K562 (cell line): ENCODE data around the gene ZNF574. TPM values are rescaled to one million over a fixed set of nuclear protein-coding genes. Genes with fewer than 3 reads are reported as not detected.

ENCODE experiments used
- ATAC-seq: fragments of 200-7000 bp; cut with Tn5 transposase; 3 replicates; pipeline ENCODE4 v1.9.1; 2020; ENCODE audit warnings: moderate library complexity
- BruUV-seq: library from RNA; stranded (reverse); fragments of 400-500 nt; replicated peaks from 2 replicates; lab custom pipeline; 2021; lab: Mats Ljungman, UMichigan
- CTCF ChIA-PET: fragments of 300-600 bp; formaldehyde crosslinking; extraction: SDS; loops from one replicate; lab custom pipeline; 2021; ENCODE audit warnings: low intra/inter-chr PET ratio; lab: Yijun Ruan, JAX
- POLR2A ChIA-PET: fragments of 300-600, 350-650 bp; sonication (Branson Sonifier 250); formaldehyde crosslinking; extraction: SDS; loops from one replicate; lab custom pipeline; 2021; ENCODE audit warnings: antibody characterized with exemption, inconsistent platforms; lab: Yijun Ruan, JAX
- DNase-seq, 4 experiments: peaks; one replicate each; pipeline versions ENCODE4 v3.0.0 to v3.0.0-alpha.2; 2011 to 2018; ENCODE audit warnings: low spot score in 3 of 4, mixed read lengths in 3 of 4; ENCODE audit errors: extremely low read depth in 1 of 4
- FAIRE-seq: peaks from 2 replicates; lab custom pipeline; 2011; peaks lifted over from hg19 to GRCh38; lab: Jason Lieb, UNC
- H2AFZ ChIP-seq: 2 replicates; pipeline ENCODE4 v1.6.0; 2011; ENCODE audit warnings: low read depth, low read length, control low read depth, inconsistent platforms
- H3K27ac ChIP-seq: fragments of 200-600 bp; 3 replicates; pipeline ENCODE4 v1.8.0; 2011; ENCODE audit warnings: low read depth, mild to moderate bottlenecking, control low read depth, inconsistent platforms, low read length, moderate library complexity, mixed read lengths; ENCODE audit errors: extremely low read depth
- H3K27me3 ChIP-seq, 2 experiments: fragments of 300-600 bp in 1 of 2; 2 replicates in 1 of 2; 3 replicates in 1 of 2; pipeline versions ENCODE4 v1.6.0 to v1.8.0; 2011; ENCODE audit warnings: inconsistent platforms in 2 of 2, low read length in 2 of 2, mild to moderate bottlenecking in 1 of 2, mixed read lengths in 1 of 2, moderate library complexity in 1 of 2; ENCODE audit not compliant: control insufficient read depth in 2 of 2, insufficient read depth in 2 of 2
- H3K36me3 ChIP-seq: fragments of 300-600 bp; 3 replicates; pipeline ENCODE4 v1.8.0; 2011; ENCODE audit warnings: mild to moderate bottlenecking, low read length, inconsistent platforms; ENCODE audit not compliant: control insufficient read depth, insufficient read depth
- H3K4me1 ChIP-seq, 2 experiments: fragments of 200-600 bp in 1 of 2; replicated peaks in 1 of 2; 2 replicates in 1 of 2; 3 replicates in 1 of 2; pipeline versions ENCODE4 v1.5.1 to v1.8.0; 2011; ENCODE audit warnings: inconsistent platforms in 2 of 2, low read length in 2 of 2, mild to moderate bottlenecking in 1 of 2, mixed read lengths in 1 of 2, moderate library complexity in 1 of 2; ENCODE audit not compliant: control insufficient read depth in 2 of 2, insufficient read depth in 2 of 2
- H3K4me2 ChIP-seq: 2 replicates; pipeline ENCODE4 v1.6.1; 2011; ENCODE audit warnings: low read length, control low read depth, inconsistent platforms, mixed read lengths; ENCODE audit not compliant: insufficient read depth
- H3K4me3 ChIP-seq: fragments of 200-600 bp; sonication (generic), shearing (Covaris generic); 2 replicates; pipeline ENCODE4 v1.5.1; 2016; ENCODE audit warnings: control low read depth, inconsistent platforms
- H3K79me2 ChIP-seq: fragments of 200-600 bp; 3 replicates; pipeline ENCODE4 v1.8.0; 2011; ENCODE audit warnings: low read length, inconsistent platforms; ENCODE audit not compliant: control insufficient read depth, insufficient read depth
- H3K9ac ChIP-seq, 2 experiments: 2 replicates each; pipeline versions ENCODE4 v1.6.0 to v1.6.1; 2011; ENCODE audit warnings: low read depth in 2 of 2, low read length in 2 of 2, control low read depth in 1 of 2, inconsistent platforms in 1 of 2, mild to moderate bottlenecking in 1 of 2, mixed read lengths in 1 of 2; ENCODE audit not compliant: insufficient read depth in 1 of 2
- H3K9me1 ChIP-seq: one replicate; pipeline ENCODE4 v1.6.0; 2011; ENCODE audit warnings: inconsistent platforms, mild to moderate bottlenecking, low read length, moderate library complexity; ENCODE audit not compliant: control insufficient read depth, insufficient read depth
- H3K9me3 ChIP-seq: replicated peaks from 2 replicates; pipeline ENCODE4 v1.5.1; 2011; ENCODE audit warnings: low read depth, low read length, inconsistent platforms; ENCODE audit not compliant: control insufficient read depth, insufficient read depth
- H4K20me1 ChIP-seq: replicated peaks from 2 replicates; pipeline ENCODE4 v1.6.1; 2011; ENCODE audit warnings: low read length, inconsistent platforms, mixed read lengths; ENCODE audit not compliant: control insufficient read depth, insufficient read depth
- ARHGAP35 ChIP-seq: fragments of 450-650 bp; IDR thresholded peaks from 2 replicates; pipeline ENCODE4 v1.6.1; 2018; ENCODE audit not compliant: partially characterized antibody
- ELF4 ChIP-seq: fragments of 450-650 bp; formaldehyde crosslinking; IDR thresholded peaks from 2 replicates; pipeline ENCODE4 v1.4.0; 2022; ENCODE audit warnings: missing genetic modification characterization
- FOXJ2 ChIP-seq: fragments of 200-800 bp; sonication (Bioruptor generic); IDR thresholded peaks from 2 replicates; pipeline ENCODE4 v1.6.1; 2016; ENCODE audit warnings: missing genetic modification characterization, missing compliant biosample characterization
- GATA2 ChIP-seq: sonication (generic); formaldehyde crosslinking; IDR thresholded peaks from 2 replicates; pipeline ENCODE4 v1.4.0; 2020; ENCODE audit warnings: mild to moderate bottlenecking, missing genetic modification reagents
- HEY1 ChIP-seq: fragments of 250-450 bp; sonication (Bioruptor Pico); IDR thresholded peaks from 2 replicates; pipeline ENCODE4 v1.5.0; 2020; ENCODE audit warnings: mild to moderate bottlenecking, moderate library complexity, borderline replicate concordance
- HIVEP1 ChIP-seq: fragments of 250-450 bp; sonication (Bioruptor Pico); IDR thresholded peaks from 2 replicates; pipeline ENCODE4 v1.4.0; 2020; ENCODE audit warnings: mild to moderate bottlenecking
- HMG20B ChIP-seq: fragments of 250-450 bp; sonication (Bioruptor Pico); IDR thresholded peaks from 2 replicates; pipeline ENCODE4 v1.5.0; 2021; ENCODE audit warnings: mild to moderate bottlenecking
- MAX ChIP-seq: sonication (generic); formaldehyde crosslinking; IDR thresholded peaks from 2 replicates; pipeline ENCODE4 v1.9.0; 2022; ENCODE audit warnings: mild to moderate bottlenecking, missing genetic modification reagents
- POLR2A ChIP-seq: fragments of 450-650 bp; conservative IDR thresholded peaks from 2 replicates; pipeline ENCODE4 v1.6.1; 2016
- POU5F1 ChIP-seq: fragments of 150-350 bp; IDR thresholded peaks from 2 replicates; pipeline ENCODE4 v1.6.1; 2014; ENCODE audit warnings: borderline replicate concordance, low read length, low read depth, mild to moderate bottlenecking; ENCODE audit not compliant: partially characterized antibody
- WGBS: fragments of 100-300 bp; shearing (Covaris generic); methylation state at CpG from one replicate; pipeline ENCODE4 v1.1.6; 2016; ENCODE audit warnings: low coverage, mixed read lengths; ENCODE audit not compliant: insufficient coverage; ENCODE audit errors: missing lambda C conversion rate; 5-methylcytosine and 5-hydroxymethylcytosine counted together
- in situ Hi-C: fragments of 300-500 bp; cut with MboI; formaldehyde crosslinking; loops from 4 replicates; pipeline ENCODE4 v1.15.0; 2018; ENCODE audit warnings: inconsistent platforms, mixed read lengths
- intact Hi-C: fragments of 100-400 bp; cut with micrococcal nuclease; formaldehyde crosslinking; loops from 2 replicates; pipeline ENCODE4 v1.14.2; 2022
- polyA plus RNA-seq, 8 experiments: library from polyadenylated mRNA; depleted of rRNA in 4 of 8; stranded (reverse) in 5 of 8; unstranded in 3 of 8; fragments of >200 nt; fragmentation: Nextera tagmentation in 2 of 8; fragmentation: Illumina TruSeq in 1 of 8; extraction: Ambion mirVana in 2 of 8; extraction: Trizol in 1 of 8; gene quantifications; 2 replicates each; pipeline versions ENCODE4 v1.2.1 to v1.2.3, GENCODE V29; 2011 to 2014; ENCODE audit warnings: inconsistent platforms in 1 of 8, missing spikeins in 1 of 8
- total RNA-seq, 7 experiments: library from RNA; depleted of rRNA in 6 of 7; stranded (reverse); fragments of >200 nt in 6 of 7; fragmentation: Illumina TruSeq in 2 of 7; extraction: Trizol in 2 of 7; gene quantifications; 2 replicates each; pipeline versions ENCODE4 v1.2.1 to v1.2.3, GENCODE V29; 2011 to 2021; ENCODE audit warnings: low replicate concordance in 1 of 7
- TF ChIP-seq, protein P1 (sequence below): sonication (generic); formaldehyde crosslinking; IDR thresholded peaks from 2 replicates; pipeline ENCODE4 v1.8.0; 2023; ENCODE audit warnings: mild to moderate bottlenecking, missing genetic modification reagents
- TF ChIP-seq, protein P2 (sequence below): fragments of 150-350 bp; IDR thresholded peaks from 2 replicates; pipeline ENCODE4 v1.6.1; 2014; ENCODE audit warnings: low read depth, mild to moderate bottlenecking, low read length, borderline replicate concordance
- TF ChIP-seq, protein P3 (sequence below): sonication (generic); formaldehyde crosslinking; IDR thresholded peaks from 2 replicates; pipeline ENCODE4 v1.8.0; 2022; ENCODE audit warnings: mild to moderate bottlenecking, missing genetic modification reagents, borderline replicate concordance

The ZNF574 gene
- total and polyA plus RNA-seq, 9 of the 15 experiments (the other 6 are each of a cell fraction or from before 2014, with no cell fraction given), result 0.24 to 20.7 (median 8.4) TPM

- TF ChIP-seq FOXJ2 (tag), result no peak
- no peak for TF ChIP-seq ARHGAP35
- TF ChIP-seq MAX (CRISPR knock-in tag), result no peak
- TF ChIP-seq POLR2A, result no peak
- TF ChIP-seq, protein P1, sequence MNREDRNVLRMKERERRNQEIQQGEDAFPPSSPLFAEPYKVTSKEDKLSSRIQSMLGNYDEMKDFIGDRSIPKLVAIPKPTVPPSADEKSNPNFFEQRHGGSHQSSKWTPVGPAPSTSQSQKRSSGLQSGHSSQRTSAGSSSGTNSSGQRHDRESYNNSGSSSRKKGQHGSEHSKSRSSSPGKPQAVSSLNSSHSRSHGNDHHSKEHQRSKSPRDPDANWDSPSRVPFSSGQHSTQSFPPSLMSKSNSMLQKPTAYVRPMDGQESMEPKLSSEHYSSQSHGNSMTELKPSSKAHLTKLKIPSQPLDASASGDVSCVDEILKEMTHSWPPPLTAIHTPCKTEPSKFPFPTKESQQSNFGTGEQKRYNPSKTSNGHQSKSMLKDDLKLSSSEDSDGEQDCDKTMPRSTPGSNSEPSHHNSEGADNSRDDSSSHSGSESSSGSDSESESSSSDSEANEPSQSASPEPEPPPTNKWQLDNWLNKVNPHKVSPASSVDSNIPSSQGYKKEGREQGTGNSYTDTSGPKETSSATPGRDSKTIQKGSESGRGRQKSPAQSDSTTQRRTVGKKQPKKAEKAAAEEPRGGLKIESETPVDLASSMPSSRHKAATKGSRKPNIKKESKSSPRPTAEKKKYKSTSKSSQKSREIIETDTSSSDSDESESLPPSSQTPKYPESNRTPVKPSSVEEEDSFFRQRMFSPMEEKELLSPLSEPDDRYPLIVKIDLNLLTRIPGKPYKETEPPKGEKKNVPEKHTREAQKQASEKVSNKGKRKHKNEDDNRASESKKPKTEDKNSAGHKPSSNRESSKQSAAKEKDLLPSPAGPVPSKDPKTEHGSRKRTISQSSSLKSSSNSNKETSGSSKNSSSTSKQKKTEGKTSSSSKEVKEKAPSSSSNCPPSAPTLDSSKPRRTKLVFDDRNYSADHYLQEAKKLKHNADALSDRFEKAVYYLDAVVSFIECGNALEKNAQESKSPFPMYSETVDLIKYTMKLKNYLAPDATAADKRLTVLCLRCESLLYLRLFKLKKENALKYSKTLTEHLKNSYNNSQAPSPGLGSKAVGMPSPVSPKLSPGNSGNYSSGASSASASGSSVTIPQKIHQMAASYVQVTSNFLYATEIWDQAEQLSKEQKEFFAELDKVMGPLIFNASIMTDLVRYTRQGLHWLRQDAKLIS (CRISPR knock-in tag), result no peak
- TF ChIP-seq HMG20B, result no peak
- TF ChIP-seq, protein P2, sequence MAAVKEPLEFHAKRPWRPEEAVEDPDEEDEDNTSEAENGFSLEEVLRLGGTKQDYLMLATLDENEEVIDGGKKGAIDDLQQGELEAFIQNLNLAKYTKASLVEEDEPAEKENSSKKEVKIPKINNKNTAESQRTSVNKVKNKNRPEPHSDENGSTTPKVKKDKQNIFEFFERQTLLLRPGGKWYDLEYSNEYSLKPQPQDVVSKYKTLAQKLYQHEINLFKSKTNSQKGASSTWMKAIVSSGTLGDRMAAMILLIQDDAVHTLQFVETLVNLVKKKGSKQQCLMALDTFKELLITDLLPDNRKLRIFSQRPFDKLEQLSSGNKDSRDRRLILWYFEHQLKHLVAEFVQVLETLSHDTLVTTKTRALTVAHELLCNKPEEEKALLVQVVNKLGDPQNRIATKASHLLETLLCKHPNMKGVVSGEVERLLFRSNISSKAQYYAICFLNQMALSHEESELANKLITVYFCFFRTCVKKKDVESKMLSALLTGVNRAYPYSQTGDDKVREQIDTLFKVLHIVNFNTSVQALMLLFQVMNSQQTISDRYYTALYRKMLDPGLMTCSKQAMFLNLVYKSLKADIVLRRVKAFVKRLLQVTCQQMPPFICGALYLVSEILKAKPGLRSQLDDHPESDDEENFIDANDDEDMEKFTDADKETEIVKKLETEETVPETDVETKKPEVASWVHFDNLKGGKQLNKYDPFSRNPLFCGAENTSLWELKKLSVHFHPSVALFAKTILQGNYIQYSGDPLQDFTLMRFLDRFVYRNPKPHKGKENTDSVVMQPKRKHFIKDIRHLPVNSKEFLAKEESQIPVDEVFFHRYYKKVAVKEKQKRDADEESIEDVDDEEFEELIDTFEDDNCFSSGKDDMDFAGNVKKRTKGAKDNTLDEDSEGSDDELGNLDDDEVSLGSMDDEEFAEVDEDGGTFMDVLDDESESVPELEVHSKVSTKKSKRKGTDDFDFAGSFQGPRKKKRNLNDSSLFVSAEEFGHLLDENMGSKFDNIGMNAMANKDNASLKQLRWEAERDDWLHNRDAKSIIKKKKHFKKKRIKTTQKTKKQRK, result no peak
- no peak for TF ChIP-seq HEY1 (CRISPR knock-in tag)
- TF ChIP-seq GATA2 (CRISPR knock-in tag), result no peak
- TF ChIP-seq POU5F1, result no peak
- TF ChIP-seq, protein P3, sequence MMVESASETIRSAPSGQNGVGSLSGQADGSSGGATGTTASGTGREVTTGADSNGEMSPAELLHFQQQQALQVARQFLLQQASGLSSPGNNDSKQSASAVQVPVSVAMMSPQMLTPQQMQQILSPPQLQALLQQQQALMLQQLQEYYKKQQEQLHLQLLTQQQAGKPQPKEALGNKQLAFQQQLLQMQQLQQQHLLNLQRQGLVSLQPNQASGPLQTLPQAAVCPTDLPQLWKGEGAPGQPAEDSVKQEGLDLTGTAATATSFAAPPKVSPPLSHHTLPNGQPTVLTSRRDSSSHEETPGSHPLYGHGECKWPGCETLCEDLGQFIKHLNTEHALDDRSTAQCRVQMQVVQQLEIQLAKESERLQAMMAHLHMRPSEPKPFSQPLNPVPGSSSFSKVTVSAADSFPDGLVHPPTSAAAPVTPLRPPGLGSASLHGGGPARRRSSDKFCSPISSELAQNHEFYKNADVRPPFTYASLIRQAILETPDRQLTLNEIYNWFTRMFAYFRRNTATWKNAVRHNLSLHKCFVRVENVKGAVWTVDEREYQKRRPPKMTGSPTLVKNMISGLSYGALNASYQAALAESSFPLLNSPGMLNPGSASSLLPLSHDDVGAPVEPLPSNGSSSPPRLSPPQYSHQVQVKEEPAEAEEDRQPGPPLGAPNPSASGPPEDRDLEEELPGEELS (CRISPR knock-in tag), result no peak
- no peak for TF ChIP-seq ELF4 (CRISPR knock-in tag)
- no peak for TF ChIP-seq HIVEP1 (CRISPR knock-in tag)
These were observed 48.5 kb downstream of the ZNF574 start for GRCh38 chr19:42124386-42124901.

More at GRCh38 chr19:42124386-42124901, 48.5 kb downstream of the ZNF574 start:
- in situ Hi-C loops (loop anchor here (25.0 kb wide), 1 partner anchor 413 kb away; the partner anchor contains the start of gene CEACAM1), intact Hi-C loops (no loop called here)
- H2AFZ ChIP-seq, result no peak overlapping the region
- POLR2A ChIA-PET, result no interaction called here
- H3K27me3 ChIP-seq, result peaks cover 44 to 63% of the 10 kb centered on the region in 2 experiments
- H3K9me1 ChIP-seq, result no peaks in the 10 kb centered on the region
- H3K79me2 ChIP-seq, result no peaks in the 10 kb centered on the region
- FAIRE-seq (no peak), DNase-seq (no peak), ATAC-seq (no peak)
- H3K4me3 ChIP-seq, result no peak overlapping the region
- no peaks in the 10 kb centered on the region for H3K9me3 ChIP-seq
- peaks cover 6% of the 10 kb centered on the region; the same call in 1 of the 2 replicates for H4K20me1 ChIP-seq
- no peak overlapping the region for H3K9ac ChIP-seq
- no peak overlapping the region for H3K27ac ChIP-seq
- 3% methylated on average over 5 of the region's 5 CpGs for WGBS
- no peaks in the 10 kb centered on the region; a peak in 2 of 5 replicates for H3K4me1 ChIP-seq
- H3K36me3 ChIP-seq, result no peaks in the 10 kb centered on the region
- H3K4me2 ChIP-seq, result no peak overlapping the region
- CTCF ChIA-PET, result interaction anchor here (0.7 kb wide), 1 partner anchor 20 kb away, joined by 3 read pairs; no protein-coding TSS in a partner anchor
- no TSS peak for BruUV-seq
